Left hindlimb (tissue), 1 donor: ENCODE measurements around the gene PPP1R8.
"Not testable (repeated sequence)": the region's sequence is repeated elsewhere in the genome, so short reads cannot be mapped to it uniquely, and the experiment has no call there.

ENCODE experiments used
- DNase-seq: peaks from one replicate; pipeline ENCODE4 v3.0.0-alpha.2; 2018

The PPP1R8 gene

DNA sequence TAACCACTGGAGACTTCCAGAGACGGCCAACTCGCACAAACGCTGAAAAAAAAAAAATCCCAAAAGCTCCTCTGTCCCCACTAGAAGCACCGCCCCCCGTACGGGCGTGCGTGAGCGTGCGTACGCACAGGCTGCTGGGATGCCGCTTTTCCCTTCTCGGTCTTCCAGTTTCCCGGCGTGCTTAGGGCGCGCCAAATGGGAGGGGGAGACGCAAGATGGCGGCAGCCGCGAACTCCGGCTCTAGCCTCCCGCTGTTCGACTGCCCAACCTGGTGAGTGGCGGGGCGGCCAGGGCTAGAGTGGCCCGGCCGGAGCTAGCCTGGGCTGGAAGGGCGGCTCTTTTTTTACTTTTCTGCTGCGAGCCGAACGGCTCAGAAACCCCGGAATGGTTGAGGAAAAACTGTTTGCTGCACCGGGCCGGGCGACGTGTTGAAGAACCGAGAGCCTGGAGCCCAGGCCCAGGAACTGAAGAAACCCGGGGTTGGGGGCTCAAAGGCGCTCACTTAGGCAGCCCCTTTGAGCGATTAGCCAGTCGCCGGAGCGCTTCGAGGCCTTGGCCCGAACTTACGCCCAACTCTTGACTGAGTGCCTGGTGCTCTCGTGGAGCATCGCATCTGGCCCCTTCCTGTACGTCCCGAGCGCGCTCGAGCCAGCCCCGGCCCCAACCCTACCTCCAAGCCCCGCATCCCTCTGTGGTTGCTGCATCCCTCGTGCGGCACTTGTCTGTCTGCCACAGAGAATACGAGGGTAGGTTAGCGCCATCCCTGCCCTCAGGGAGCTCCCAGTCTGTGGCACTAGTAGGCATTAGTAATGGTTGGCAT, at the start of gene PPP1R8:
Gene PPP1R8, plus strand, starts transcription at position 162 of the 820 bp plus-strand sequence. Its CDS starts 54 bp downstream, at position 216.
- DNase-seq = peak; percentile 96

DNA sequence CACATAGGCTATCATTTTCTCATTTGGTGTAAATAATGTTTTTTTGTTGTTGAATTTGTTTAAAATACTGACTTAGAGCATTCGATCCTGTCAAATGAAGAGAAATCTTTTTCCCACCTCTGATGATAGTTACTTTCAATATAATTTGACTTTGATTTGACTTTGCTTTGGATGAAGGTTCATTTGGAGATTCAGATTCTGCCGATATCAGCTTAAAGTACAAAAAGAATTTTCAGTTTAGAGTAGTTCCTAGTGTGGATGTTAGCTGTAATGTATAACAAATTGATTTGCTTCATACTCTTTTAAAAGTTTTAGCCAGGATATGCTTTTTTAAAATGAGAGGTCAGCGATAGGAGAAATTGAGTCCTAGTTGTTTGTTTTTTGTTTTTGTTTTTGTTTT, 47.6 kb upstream of the PPP1R8 start:
- DNase-seq = no peak

DNA sequence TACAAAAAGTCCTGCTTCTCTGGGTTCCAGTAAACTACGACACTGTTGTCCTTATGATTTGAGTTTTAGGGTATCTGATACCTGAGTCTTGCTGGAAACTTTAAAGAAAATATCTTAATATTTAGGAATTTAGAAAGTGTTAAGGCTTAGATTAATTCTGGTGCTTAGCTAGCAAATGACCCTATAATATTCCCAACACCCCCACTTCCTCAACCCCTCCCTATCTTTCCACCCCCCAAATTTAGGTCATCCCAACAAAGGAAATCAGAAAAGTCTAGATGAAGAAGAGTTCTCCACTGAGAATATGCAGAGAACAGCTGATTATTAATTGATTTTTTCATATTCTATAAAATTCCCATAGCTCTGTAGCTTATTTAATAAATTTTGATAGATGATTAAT, 45.9 kb upstream of the PPP1R8 start:
- DNase-seq = no peak

DNA sequence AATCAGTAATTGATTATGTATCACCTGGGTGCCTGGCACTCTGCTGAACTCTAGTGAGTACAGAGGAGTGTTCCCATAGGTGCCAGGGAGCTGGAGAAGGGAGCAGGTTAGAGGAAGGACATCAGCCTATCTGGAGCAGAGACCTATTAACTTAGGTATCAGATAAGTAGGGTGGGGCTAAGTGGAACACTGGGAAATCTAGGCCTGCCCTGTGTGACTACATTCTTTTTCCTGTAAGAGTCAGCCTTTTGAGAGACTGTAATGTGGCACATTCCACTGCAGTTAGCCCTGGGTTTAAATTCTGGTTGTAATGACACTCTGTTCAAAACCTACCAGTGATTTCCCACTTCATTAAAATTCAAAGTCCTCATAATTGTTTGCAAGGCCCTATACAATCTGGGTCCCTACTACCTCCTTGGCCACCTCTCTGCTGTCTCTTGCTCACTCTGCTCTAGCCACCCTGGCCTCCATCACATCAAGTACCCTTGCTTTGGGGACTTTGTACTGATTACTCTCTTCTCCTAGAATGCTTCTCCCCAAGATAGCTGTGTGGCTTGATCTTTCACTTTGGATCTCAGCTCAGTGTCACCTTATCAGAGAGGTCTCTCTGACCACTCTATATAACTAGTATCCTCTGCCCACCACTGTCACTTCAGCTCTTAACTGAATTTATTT, 44.7 kb upstream of the PPP1R8 start:
- DNase-seq = no peak

DNA sequence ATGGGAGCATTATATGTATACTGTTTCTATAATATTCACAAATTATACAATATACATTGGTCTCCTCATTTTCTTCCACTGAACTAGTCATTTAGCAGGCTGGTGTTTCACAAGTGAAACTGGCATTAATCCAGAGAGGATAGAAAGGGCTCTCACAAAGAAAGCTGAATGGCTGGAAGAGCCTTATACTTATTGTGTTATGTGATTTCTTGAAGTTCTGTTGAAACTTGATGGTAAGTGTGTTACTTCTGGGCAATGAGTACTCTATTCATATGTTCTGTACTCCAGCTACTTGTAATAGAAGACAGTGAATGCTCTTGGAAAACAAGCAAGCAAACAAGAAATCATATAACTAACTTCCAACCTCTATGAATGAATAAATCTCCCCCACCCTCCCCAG, 42.7 kb upstream of the PPP1R8 start:
- no peak for DNase-seq

DNA sequence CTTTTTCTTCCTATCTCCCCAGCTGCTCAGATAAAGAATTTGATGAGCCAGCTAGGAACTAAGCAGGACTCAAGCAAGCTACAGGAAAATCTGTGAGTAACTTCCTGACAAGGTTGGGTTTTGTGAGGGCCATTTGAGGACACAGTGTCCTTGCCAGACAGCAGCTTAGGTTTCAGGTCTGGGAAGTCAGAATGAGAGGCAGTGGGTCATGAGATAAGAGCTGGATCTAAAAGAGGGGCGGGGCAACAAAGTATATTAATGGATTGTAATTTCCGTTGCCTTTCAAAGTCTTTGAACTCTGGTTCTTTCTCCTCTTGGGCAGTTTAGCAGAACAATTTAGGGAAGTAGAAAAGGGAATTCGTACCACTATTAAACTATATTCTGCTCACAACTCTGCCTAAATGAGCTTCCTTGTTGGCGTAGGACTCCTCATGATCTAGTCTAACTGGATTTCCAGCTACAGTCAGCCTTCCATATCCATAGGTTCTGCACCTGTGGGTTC, 41.0 kb upstream of the PPP1R8 start:
- no peak for DNase-seq

DNA sequence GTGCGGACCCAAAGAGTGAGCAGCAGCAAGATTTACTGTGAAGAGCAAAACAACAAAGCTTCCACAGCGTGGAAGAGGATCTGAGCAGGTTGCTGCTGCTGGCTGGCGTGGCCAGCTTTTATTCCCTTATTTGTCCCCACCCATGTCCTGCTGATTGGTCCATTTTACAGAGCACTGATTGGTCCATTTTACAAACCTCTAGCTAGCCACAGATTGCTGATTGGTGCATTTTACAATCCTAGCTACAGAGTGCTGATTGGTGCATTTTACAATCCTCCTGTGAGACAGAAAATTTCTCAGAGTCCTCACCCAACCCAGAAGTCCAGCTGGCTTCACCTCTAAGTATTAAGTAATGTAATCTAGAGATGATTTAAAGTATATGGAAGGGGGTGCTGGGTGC, 40.3 kb upstream of the PPP1R8 start:
- not testable (repeated sequence) for DNase-seq

DNA sequence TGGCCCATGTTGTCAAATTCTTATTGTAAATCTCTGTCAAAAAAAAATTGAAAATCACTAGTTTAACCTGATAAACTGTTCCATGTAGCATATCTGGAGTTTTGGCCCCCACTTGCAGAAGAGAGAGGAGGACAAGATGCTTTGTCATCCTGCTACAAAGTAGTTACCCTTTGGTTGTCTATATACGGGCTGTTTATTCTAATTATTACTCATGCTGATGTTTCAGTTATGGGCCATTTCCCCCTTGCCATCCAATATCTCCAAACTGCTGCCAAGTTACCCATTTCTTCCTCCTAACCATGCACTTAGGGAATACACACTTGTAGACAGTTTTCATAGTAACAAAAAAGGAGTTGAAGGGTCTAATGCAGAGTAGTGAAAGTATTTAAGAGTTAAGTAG, 35.0 kb upstream of the PPP1R8 start:
- DNase-seq = no peak

DNA sequence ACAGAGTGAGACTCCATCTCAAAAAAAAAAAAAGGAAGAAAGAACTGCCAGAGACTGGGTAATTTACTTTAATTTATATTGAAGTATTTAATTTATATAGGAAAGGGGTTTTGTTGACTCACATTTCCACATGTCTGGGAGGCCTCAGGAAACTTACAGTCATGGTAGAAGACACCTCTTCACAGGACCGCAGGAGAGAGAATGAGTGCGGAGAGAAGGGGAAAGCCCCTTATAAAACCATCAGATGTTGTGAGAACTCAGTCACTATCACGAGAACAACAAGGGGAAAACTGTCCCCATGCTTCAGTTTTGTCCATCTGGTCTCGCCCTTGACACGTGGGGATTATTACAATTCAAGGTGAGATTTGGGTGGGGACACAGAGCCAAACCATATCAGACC, 25.8 kb upstream of the PPP1R8 start:
- no peak for DNase-seq

DNA sequence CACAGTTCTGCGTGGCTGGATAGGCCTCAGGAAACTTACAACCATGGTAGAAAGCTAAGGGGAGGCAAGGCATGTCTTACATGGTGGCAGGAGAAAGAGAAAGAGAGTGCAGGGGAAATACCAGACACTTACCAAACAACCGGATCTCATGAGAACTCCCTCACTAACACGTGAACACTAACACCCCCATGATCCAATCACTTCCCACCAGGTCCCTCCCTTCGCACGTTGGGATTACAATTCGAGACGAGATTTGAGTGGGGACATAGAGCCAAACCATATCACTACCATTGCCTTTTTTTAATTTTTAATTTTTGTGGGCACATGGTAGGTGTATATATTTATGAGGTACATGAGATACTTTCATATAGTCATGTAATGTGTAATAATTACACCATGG, 23.8 kb upstream of the PPP1R8 start:
- DNase-seq = no peak

DNA sequence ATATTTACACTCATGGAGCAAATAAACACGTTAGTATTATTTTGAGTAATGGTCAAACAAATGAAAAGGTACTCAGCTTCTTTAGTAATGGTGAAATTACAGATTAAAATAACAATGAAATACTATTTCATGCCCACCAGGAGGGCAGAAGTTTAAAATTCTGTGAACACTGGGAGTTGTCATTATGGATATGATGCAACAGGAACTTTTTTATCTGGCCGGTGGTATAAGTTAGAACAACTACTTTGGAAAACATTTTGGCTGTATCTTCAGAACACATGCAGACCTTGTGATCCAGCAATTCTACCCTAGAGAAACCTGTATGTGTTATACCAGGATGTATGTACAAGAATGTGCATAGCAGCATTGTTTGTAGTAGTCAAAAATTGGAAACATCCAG, 23.2 kb upstream of the PPP1R8 start:
- DNase-seq = no peak

DNA sequence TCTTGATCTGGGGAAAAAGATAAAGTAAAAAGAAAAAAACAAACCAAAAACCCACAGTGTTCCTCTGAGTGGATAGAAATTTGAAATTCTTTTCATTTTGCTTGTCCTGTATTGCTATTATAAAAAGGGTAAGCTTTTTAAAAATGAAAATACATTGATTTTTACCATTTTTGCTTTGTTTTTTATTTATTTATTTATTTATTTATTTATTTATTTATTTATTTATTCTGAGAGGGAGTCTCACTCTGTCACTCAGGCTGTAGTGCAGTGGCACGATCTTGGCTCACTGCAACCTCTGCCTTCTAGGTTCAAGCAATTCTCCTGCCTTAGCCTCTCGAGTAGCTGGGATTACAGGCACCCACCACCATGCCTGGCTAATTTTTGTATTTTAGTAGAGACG, 22.5 kb upstream of the PPP1R8 start:
- DNase-seq = not testable (repeated sequence)

DNA sequence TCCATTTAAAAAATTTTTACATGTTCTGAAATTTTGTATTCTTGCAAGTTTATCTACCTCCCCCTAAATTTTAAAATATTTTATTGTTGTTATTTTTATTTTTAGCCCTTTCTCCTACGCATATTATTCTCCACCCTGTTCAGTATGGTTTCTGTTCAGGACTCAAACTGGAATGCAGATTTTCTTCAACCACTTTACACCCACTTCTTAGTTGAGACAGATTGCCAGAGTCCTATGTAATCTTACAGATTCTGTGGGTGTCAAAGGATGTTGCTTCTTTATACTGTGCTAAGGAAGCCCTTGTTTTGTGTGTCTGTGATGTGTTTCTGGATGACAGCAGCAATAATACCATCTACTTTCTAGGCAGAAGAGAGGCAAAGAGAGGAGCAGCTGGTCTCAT, 20.7 kb upstream of the PPP1R8 start:
- DNase-seq = no peak

DNA sequence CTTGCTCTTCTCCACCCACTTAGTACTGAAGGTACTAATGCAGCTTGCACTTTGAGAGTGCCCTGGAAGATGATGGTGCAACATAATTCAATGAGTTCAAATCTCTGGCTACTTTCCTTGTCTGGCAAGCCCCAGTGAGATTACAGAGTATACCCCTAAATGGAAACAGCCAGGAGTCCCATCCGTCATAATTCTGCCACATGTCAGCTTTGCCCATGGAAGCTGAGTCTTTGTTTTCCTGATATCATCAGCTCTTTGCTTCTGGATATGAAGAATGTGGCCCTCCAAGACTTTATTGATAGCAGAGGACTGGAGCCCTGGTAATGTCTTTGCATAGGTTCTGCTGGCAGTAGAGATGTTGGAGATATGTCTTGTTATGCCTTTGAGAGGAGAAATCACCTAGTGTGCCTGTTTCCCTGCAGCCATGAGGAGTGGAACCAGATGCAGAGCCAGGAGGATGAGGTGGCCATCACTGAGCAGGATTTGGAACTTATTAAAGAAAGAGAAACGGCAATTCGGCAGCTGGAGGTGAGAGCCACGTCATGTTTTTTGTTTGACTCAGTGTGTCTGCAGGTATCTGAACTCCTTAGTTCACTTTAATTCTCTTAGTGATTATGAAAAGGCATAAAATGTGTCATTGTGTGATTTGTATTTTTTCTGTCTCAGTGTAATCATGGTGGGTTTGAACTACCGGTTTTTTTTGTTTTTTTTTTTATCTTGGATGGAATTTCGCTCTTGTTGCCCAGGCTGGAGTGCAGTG, 18.7 kb upstream of the PPP1R8 start:
- no peak for DNase-seq

DNA sequence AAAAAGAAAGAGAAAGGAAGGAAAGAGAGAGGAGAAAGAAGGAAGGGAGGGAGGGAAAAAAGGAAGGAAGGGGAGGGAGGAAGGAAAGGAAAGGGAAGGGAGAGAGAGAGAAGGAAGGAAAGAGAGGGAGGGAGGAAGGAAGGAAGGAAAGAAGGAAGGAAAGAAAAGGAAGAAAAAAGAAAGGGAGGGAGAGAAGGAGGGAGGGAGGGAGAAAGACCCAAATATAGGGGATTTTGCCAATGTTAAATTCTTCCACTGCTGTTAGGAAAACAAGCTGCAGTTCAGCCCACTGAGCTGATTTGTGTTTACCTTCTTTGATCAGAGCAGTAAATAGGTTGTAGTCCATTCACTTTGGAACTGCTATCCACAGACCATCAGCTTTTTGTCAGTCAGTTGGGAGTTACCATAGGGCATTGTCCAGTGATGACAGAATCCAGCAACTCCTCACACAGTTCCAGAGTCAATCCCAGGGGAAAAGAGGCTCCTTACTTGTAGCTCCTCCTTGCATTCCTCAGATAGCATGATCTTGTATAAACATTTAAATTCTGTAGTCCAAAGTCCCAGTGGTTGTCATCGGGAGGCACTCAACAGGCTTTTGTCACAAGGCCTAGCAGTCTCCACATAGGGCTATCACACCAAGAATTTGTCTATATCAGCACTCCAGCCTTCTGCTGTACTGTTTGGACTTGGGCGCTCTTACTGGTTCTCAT, 13.5 kb upstream of the PPP1R8 start:
- DNase-seq = no peak

DNA sequence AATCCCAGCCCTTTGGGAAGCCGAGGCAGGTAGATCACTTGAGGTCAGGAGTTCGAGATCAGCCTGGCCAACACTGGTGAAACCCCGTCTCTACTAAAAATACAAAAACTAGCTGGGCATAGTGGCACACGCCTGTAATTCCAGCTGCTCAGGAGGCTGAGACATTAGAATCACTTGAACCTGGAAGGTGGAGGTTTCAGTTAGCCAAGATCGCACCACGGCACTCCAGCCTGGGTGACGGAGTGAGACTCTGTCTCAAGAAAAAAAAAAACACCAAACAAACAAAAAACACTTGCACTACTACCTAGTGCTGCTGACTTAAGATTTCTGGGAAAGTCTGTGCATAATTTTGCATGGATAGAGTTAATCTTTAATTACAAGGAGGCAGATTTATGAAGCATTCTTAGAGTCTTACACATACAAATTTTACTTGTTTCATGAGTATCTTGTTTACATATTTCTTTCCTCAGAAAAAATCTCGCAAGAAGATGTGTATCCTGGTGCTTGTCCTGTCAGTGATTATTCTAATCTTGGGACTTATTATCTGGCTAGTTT, 8.7 kb upstream of the PPP1R8 start:
- DNase-seq = no peak

DNA sequence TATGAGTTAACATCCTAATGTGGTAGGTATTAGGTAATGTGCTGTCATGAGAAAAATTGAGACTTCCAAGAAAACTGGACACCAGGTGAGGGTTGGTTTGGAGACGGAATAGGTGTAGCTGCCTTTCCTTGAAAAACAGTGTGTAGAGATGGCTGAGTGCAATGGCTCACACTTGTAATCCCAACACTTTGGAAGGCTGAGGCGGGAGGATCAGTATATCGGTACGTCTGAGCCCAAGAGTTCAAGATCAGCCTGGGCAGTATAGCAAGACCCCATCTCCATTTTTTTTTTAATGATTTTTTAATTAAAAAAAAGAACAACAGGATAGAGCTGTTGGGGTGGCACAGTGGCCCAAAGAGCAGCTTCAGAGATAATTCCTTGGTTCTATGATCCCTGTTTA, 6.8 kb upstream of the PPP1R8 start:
- DNase-seq = no peak

DNA sequence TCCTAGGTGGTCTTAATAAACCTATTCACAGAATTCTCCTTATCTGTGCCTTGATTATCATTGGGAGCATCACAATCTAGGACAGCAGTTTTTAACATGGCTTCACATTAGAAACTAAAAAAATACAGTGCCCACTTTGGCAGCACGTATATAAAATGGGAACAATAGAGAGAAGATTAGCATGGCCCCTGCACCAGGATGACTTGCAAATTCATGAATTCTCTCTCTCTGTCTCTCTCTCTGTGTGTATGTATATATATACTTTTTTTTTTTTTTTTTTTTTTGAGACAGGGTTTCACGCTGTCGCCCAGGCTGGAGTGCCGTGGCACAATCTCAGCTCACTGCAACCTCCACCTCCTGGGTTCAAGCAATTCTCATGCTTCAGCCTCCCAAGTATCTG, 6.2 kb upstream of the PPP1R8 start:
- no peak for DNase-seq

DNA sequence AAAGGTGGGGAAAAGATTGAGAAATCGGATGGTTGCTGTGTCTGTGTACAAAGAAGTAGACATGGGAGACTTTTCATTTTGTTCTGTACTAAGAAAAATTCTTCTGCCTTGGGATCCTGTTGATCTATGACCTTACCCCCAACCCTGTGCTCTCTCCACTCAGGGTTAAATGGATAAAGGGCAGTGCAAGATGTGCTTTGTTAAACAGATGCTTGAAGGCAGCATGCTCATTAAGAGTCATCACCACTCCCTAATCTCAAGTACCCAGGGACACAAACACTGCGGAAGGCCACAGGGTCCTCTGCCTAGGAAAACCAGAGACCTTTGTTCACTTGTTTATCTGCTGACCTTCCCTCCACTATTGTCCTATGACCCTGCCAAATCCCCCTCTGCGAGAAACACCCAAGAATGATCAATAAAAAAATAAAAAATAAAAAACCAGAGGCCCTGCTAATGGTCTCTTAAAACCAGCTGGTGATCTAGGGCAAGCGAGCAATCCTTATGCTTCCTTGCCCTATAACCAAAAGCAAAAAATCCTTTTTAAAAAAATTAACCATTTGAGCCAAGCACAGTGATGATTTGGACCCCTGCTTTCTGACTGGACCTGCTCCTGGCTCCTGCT, 1.1 kb upstream of the PPP1R8 start:
- DNase-seq = not testable (repeated sequence)

DNA sequence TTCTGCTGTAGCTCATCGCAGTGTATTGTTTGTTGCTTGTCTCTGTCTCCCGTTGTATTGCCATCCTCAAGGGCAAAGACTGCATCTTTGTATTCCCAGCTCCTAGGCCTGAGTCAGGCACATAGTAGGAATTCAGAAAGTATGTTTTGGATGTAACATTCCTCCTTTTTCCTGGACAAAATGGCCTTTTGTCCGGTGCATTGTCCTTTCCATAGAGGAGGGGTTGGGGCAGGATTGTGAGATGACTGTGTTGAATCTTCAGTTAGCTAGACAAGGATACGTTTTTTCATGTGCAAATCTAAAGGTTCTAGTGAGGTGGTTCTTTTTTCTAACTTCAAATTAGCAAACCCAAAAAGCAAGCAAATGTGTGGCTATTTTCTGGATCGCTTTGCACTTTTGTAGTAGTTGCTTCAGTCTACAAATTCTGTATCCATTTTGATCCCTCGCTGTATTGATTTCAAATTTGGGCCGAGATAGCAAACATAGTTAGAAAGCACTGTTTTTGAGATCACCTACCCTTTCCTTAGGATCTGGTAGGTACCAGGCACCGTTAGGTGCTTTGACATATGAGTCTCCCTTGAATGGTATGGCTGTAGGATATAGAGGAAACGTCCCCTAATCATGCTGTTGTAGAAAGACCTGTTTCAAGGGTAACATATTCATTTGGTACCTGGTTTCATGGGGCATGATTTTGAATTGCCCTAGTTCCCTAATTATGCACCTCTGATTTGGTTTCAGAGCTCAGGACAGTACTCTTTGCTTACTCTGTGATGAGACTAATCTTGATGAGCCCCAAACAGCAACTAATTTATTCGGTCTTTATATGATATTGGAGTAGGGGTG, 1.2 kb downstream of the PPP1R8 start:
- no peak for DNase-seq

DNA sequence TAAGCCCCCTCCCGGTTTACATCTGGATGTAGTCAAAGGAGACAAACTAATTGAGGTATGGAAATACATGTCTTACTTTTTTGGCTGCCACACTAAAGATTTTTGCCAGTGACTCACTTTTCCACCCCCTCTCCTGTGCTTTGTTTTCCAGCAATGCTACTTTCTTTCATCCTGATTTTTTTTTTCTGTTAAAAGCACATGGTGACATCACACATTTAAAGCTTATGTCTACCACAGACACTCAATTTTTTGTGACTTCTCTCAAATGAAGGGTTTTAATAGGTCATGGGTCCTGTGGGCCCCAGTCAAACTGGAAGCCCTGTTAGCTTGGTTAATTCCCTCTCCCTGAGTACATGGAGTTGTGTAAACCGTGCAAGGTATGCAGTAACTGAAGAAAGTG, 2.2 kb downstream of the PPP1R8 start:
- DNase-seq = no peak
